ENCODE results near the gene CDCA3. TPM values are rescaled to one million over a fixed set of nuclear protein-coding genes. Genes with fewer than 3 reads are reported as not detected.

CDCA3 gene
- total RNA-seq, 4 donors from 2014 or later, result 1.2 to 2.9 (median 1.5) TPM

- H3K27ac ChIP-seq (replicated peaks in 1 of 4), result no peak overlapping the region
- no peak for DNase-seq (ENCODE audit: extremely low spot score)
- H3K4me1 ChIP-seq, result peaks cover 19 to 41% (median 36%) of the 10 kb centered on the region in 4 donors
- no peak for TF ChIP-seq POLR2AphosphoS5 (IDR thresholded peaks at IDR 0.05)
- TF ChIP-seq CTCF (IDR thresholded peaks at IDR 0.05), result no peak
- no peak for TF ChIP-seq EP300 (IDR thresholded peaks at IDR 0.05)
- no peak for TF ChIP-seq POLR2A (IDR thresholded peaks at IDR 0.05; ENCODE audit: low read depth)
- WGBS, result 84% methylated on average over 11 of the region's 12 CpGs
- peaks cover 1 to 53% (median 22%) of the 10 kb centered on the region in 4 donors for H3K36me3 ChIP-seq
- H3K4me3 ChIP-seq, result no peak overlapping the region
- H3K27me3 ChIP-seq, result no peaks in the 10 kb centered on the region
- H3K9me3 ChIP-seq, result no peaks in the 10 kb centered on the region
- intact Hi-C loops (cut with DNase I), result no loop called here
Observed at GRCh38 chr12:6831450-6831995, 19.6 kb downstream of the CDCA3 start.

GRCh38 chr12:6830999-6831398, 20.1 kb downstream of the CDCA3 start:
- intact Hi-C loops (cut with DNase I), result no loop called here
- Histone ChIP-seq H3K9me3 (no peaks in the 10 kb centered on the region), H3K4me3 (no peak overlapping the region), H3K4me1 (peaks cover 19 to 44% (median 37%) of the 10 kb centered on the region in 4 donors), H3K27me3 (no peaks in the 10 kb centered on the region), H3K36me3 (peaks cover 0 to 49% (median 22%) of the 10 kb centered on the region in 4 donors), H3K27ac (replicated peaks in 1 of 4) (no peak overlapping the region)
- WGBS, result 74% methylated on average over 3 of the region's 6 CpGs
- DNase-seq (ENCODE audit: extremely low spot score), result no peak
- TF ChIP-seq CTCF (IDR thresholded peaks at IDR 0.05), result no peak
- no peak for TF ChIP-seq EP300 (IDR thresholded peaks at IDR 0.05)
- no peak for TF ChIP-seq POLR2AphosphoS5 (IDR thresholded peaks at IDR 0.05)

GRCh38 chr12:6830286-6830890, 20.7 kb downstream of the CDCA3 start:
- intact Hi-C loops (cut with DNase I), result no loop called here
- Histone ChIP-seq H3K36me3 (peaks cover 0 to 49% (median 22%) of the 10 kb centered on the region in 4 donors), H3K27me3 (peaks cover 0 to under 1% (median 0%) of the 10 kb centered on the region in 4 donors), H3K27ac (replicated peaks in 1 of 4) (peak overlapping the region in 3 of 4 donors; percentile 87 to 88 (median 88)), H3K4me3 (no peak overlapping the region), H3K4me1 (peaks cover 20 to 47% (median 43%) of the 10 kb centered on the region in 4 donors), H3K9me3 (no peaks in the 10 kb centered on the region)
- 66% methylated on average over 11 of the region's 11 CpGs for WGBS
- no peak for DNase-seq (ENCODE audit: extremely low spot score)
- no peak for TF ChIP-seq POLR2A (IDR thresholded peaks at IDR 0.05; ENCODE audit: low read depth)
- no peak for TF ChIP-seq CTCF (IDR thresholded peaks at IDR 0.05)
- no peak for TF ChIP-seq EP300 (IDR thresholded peaks at IDR 0.05)
- no peak for TF ChIP-seq POLR2AphosphoS5 (IDR thresholded peaks at IDR 0.05)

GRCh38 chr12:6829536-6830220, 21.4 kb downstream of the CDCA3 start:
- Histone ChIP-seq H3K9me3 (no peaks in the 10 kb centered on the region), H3K4me3 (peak overlapping the region; percentile 80 to 95 (median 92)), H3K27me3 (peaks cover 0 to 8% (median 0%) of the 10 kb centered on the region in 4 donors), H3K36me3 (peaks cover 0 to 44% (median 22%) of the 10 kb centered on the region in 4 donors), H3K4me1 (peaks cover 24 to 54% (median 48%) of the 10 kb centered on the region in 4 donors), H3K27ac (replicated peaks in 1 of 4) (peak overlapping the region; percentile 80 to 88 (median 88))
- intact Hi-C loops (cut with DNase I), result loop anchor here (5.0 kb wide), 2 partner anchors 77 to 212 kb away; partner anchors contain the start of gene MLF2
- no peak for DNase-seq (ENCODE audit: extremely low spot score)
- TF ChIP-seq CTCF (IDR thresholded peaks at IDR 0.05) (peak in 1 of 3 experiments; percentile 6), POLR2A (IDR thresholded peaks at IDR 0.05; ENCODE audit: low read depth) (no peak)
- 32% methylated on average over 11 of the region's 19 CpGs for WGBS
